GM12801 (cell line): ENCODE measurements around the gene MACROH2A2.

ENCODE experiments used
- TF ChIP-seq, protein P1 (sequence below): IDR thresholded peaks from one replicate; pipeline ENCODE4 v1.5.1; 2011; ENCODE audit warnings: control low read depth; ENCODE audit not compliant: insufficient read length; ENCODE audit errors: extremely low read depth

Gene MACROH2A2

DNA sequence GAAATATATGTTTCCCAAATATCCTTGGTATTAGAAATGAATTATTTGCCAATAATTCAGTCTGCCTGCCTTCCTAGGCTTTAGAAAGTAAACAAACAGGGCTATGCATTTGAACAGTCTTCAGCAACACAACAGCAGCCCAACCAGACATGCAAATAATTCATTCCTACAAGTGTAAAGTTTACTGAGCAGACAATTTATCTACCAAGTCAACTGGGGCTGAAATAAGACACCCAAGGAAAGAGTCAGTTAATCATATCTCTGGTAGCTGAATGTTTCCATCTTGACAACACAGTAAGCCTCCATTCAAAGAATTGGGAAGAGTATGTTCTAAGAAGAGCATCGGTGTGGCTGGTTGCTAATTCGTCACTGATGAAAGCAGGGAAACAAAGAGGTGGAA lies 41.6 kb downstream of the MACROH2A2 start:
- TF ChIP-seq, protein P1, sequence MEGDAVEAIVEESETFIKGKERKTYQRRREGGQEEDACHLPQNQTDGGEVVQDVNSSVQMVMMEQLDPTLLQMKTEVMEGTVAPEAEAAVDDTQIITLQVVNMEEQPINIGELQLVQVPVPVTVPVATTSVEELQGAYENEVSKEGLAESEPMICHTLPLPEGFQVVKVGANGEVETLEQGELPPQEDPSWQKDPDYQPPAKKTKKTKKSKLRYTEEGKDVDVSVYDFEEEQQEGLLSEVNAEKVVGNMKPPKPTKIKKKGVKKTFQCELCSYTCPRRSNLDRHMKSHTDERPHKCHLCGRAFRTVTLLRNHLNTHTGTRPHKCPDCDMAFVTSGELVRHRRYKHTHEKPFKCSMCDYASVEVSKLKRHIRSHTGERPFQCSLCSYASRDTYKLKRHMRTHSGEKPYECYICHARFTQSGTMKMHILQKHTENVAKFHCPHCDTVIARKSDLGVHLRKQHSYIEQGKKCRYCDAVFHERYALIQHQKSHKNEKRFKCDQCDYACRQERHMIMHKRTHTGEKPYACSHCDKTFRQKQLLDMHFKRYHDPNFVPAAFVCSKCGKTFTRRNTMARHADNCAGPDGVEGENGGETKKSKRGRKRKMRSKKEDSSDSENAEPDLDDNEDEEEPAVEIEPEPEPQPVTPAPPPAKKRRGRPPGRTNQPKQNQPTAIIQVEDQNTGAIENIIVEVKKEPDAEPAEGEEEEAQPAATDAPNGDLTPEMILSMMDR, result no peak

DNA sequence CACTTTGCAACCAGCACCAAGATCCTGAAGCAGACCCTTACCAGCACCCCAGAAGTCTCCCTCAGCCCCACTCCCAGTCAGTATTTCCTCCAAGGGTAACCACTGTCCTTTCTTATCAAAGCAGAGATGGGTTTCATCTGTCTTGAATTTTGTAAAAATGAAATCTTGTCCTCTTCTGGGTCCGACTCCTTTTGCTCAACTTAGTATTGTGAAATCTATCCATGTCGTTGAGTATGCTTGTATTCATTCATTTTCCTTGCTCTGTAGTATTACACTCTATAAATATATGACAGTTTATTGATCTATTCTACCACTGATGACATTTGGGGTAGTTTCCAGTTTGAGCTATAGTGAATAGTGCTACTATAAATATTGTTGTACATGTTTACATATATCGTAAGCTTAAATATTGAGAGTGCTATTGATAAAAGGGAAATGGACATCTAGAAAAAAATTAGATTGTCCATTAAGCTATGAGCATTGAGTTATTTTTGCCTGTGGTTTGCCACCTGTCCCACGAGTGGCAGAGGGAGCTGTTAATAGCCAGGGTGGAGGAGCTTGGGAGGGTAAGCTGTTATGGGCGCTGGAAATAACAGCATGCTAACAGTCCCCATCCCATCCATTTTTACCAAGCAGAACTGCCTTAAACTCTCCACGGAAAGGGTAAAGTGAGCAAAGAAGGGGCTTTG lies 43.5 kb downstream of the MACROH2A2 start:
- TF ChIP-seq, protein P1, result no peak

DNA sequence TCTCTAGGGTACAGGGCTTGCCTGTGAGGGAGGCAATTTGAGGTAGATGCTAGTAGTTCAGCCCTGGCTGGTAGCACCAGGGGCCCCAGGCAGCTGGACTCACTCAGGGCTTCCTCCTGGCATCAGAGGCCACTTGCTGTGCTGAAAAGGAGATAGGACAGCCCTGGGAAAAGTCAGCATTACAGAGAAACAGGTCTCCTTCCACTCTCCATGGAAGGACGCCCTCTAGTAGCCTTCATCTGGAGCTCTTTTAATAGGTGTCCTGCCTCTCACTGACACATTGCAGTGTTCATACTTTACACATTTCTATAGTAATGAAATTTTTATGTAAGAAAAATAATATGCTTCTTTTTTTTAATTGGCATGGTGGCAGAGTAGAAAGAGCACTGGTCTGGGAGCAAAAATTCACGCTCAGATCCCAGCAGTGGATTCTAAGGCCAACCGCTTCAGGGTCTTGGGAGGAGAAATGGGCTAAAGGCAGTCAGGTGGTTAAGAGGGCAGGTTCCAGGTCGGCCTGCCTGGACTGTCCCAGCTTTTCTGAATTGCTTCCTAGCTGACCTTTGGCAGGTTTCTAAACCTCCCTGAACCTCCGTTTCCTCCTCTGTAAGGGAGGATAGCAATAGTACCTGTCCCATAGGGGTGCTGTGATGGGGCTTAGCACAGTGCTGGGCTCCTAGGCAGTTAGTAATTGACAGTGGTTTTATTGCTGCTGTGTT lies 44.2 kb downstream of the MACROH2A2 start:
- TF ChIP-seq, protein P1, result no peak

DNA sequence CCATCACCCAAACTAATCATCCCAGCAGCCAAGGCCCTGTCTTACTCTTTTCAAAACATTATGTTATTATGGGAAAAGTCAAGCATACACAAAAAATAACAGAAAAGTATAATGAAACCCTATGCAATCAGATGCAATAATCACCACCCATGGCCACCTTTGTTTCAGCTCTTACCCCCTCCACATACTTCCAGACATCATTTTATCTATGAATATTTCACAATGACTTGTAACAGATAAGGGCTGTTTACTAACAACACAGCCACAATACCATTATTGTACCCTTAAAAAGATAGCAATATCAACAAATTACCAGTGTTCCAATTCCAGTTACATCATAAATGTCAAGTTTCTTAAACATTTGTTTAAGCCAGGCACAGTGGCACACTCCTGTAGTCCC lies 44.8 kb downstream of the MACROH2A2 start:
- TF ChIP-seq, protein P1, result no peak

DNA sequence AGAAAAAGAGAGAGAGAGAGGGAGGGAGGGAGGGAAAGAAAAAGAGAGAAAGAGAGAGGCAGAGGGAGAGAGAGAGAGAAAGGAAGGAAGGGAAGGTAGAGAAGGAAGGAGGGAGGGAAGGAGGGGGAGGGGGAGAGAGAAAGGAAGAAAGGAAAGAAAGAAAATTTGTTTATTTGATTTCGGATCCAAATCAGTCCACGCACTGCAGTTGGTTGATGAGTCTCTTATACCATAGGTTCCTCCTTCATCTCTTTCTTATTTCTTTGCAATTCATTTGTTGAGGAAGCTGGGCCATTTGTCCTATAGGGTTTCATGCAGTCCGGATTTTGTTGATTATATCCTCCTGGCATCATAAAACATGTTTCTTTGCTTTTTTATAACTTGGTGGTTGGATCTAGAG lies 45.6 kb downstream of the MACROH2A2 start:
- TF ChIP-seq, protein P1, result no peak

DNA sequence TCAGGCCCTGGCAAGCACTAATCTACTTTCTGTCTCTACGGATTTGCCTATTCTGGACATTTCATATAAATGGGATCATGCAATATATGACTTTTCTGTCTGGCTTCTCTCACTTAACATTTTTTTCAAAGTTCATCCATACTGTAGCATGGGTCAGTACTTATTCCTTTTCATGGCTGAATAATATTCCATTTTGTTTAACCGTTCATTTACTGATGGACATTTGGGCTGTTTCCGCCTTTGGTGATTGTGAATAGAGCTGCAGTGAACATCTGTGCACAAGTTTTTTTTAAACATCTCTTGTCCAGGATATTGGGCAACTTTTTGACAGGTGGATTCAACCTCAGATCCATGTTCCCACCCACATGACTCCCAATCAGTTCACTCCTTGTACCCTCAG lies 49.0 kb downstream of the MACROH2A2 start:
- TF ChIP-seq, protein P1, result no peak

DNA sequence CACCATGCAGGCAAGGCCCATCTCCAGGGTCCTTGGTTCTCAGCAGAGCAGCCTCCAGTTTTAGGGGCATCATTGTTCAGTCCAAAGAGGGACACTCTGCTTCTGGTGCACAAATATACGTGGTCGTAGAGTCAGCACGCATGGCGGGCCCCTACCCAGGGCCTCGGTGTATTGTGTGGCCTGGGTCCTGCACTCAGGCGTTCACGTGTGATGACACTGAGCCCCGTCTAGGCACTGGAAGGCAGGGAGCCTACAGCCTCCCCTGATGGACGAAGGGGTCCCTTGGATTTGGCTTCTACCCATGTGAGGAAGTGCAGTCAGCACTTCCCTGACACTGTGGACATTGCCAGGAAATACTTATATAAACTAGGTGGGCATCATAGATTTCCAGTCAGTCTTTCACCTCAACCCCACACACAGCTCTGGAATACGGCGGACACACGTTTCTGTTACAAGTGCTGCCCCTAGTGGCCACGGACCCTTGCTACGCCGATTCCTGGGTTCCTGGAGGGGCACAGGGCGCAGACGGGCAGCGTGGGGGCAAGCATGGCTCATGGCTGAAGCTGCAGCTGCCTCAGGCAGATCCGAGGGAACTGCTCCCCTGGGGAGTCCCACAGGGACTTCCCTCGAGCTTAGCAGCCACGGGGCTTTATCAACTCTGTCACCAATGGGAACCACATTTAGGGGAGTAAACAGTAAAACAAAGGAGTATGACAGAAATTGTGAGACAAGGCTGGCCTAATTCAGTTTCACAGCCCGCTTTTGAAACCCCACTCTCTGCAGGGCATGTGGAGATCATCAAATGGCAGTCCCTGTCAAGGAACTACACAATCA lies 54.5 kb downstream of the MACROH2A2 start:
- TF ChIP-seq, protein P1, result no peak
